HepG2 (cell line): Measurements from ENCODE around the gene PCBP4. TPM values are rescaled to one million over a fixed set of nuclear protein-coding genes. Genes with fewer than 3 reads are reported as not detected.

ENCODE experiments used
- DPF2 ChIP-seq: sonication (generic); formaldehyde crosslinking; IDR thresholded peaks from 2 replicates; pipeline ENCODE4 v1.4.0; 2020; ENCODE audit warnings: mild to moderate bottlenecking, low read depth, missing genetic modification reagents, borderline replicate concordance
- JUNB ChIP-seq: sonication (generic); formaldehyde crosslinking; IDR thresholded peaks from 2 replicates; pipeline ENCODE4 v1.8.0; 2022; ENCODE audit warnings: missing genetic modification reagents, mild to moderate bottlenecking, borderline replicate concordance
- KLF13 ChIP-seq: sonication (generic); formaldehyde crosslinking; IDR thresholded peaks from 2 replicates; pipeline ENCODE4 v1.4.0; 2020; ENCODE audit warnings: mild to moderate bottlenecking, missing genetic modification reagents
- MAFK ChIP-seq, 2 experiments: IDR thresholded peaks in 1 of 2; conservative IDR thresholded peaks in 1 of 2; 2 replicates each; pipeline ENCODE4 v1.6.1; 2011; ENCODE audit warnings: improper control_type of control experiment in 2 of 2, low read length in 2 of 2
- MEF2D ChIP-seq: sonication (generic); formaldehyde crosslinking; IDR thresholded peaks from 2 replicates; pipeline ENCODE4 v1.5.1; 2020; ENCODE audit warnings: mild to moderate bottlenecking, missing genetic modification reagents
- ONECUT2 ChIP-seq: sonication (generic); formaldehyde crosslinking; IDR thresholded peaks from 2 replicates; pipeline ENCODE4 v1.4.0; 2020; ENCODE audit warnings: missing genetic modification reagents
- RFX5 ChIP-seq: IDR thresholded peaks from 2 replicates; pipeline ENCODE4 v1.6.1; 2011; ENCODE audit warnings: low read depth, low read length, improper control_type of control experiment
- SUZ12 ChIP-seq: fragments of 150-350 bp; IDR thresholded peaks from 2 replicates; pipeline ENCODE4 v1.6.1; 2014; ENCODE audit warnings: low read depth, low read length
- TAF1 ChIP-seq: sonication (generic); formaldehyde crosslinking; IDR thresholded peaks from 2 replicates; pipeline ENCODE4 v1.4.0; 2020; ENCODE audit warnings: missing genetic modification reagents
- TSC22D2 ChIP-seq: sonication (generic); formaldehyde crosslinking; IDR thresholded peaks from 2 replicates; pipeline ENCODE4 v1.5.1; 2020; ENCODE audit warnings: missing genetic modification reagents, mild to moderate bottlenecking, borderline replicate concordance
- U2AF2 ChIP-seq: fragments of 200-400 bp; formaldehyde crosslinking; IDR thresholded peaks from 2 replicates; pipeline ENCODE4 v1.6.1; 2017; ENCODE audit warnings: low read depth, mild to moderate bottlenecking, low read length
- XRCC5 ChIP-seq: fragments of 200-400 bp; formaldehyde crosslinking; optimal IDR thresholded peaks from 2 replicates; pipeline ENCODE3; 2017; ENCODE audit warnings: mild to moderate bottlenecking, low read length
- ZFP36 ChIP-seq: fragments of 150-350 bp; IDR thresholded peaks from 2 replicates; pipeline ENCODE4 v1.6.1; 2018; ENCODE audit warnings: borderline replicate concordance, low read length, low read depth; ENCODE audit not compliant: partially characterized antibody
- ZNF30 ChIP-seq: sonication (generic); formaldehyde crosslinking; IDR thresholded peaks from 2 replicates; pipeline ENCODE4 v1.5.0; 2020; ENCODE audit warnings: mild to moderate bottlenecking, missing genetic modification reagents
- ZNF446 ChIP-seq: sonication (generic); formaldehyde crosslinking; IDR thresholded peaks from 2 replicates; pipeline ENCODE4 v1.5.0; 2020; ENCODE audit warnings: mild to moderate bottlenecking, missing genetic modification reagents
- ZNF547 ChIP-seq: sonication (generic); formaldehyde crosslinking; IDR thresholded peaks from 2 replicates; pipeline ENCODE4 v1.5.1; 2020; ENCODE audit warnings: mild to moderate bottlenecking, missing genetic modification reagents
- ZNF883 ChIP-seq: sonication (generic); formaldehyde crosslinking; IDR thresholded peaks from 2 replicates; pipeline ENCODE4 v1.5.1; 2020; ENCODE audit warnings: mild to moderate bottlenecking, missing genetic modification reagents; ENCODE audit errors: not compliant biosample characterization
- polyA plus RNA-seq, 8 experiments: library from polyadenylated mRNA; depleted of rRNA in 3 of 8; stranded (reverse) in 7 of 8; unstranded in 1 of 8; fragments of >200 nt; fragmentation: Illumina TruSeq in 4 of 8; extraction: Trizol in 4 of 8; gene quantifications; 2 replicates each; pipeline versions ENCODE4 v1.2.1 to v1.2.3, GENCODE V29; 2011 to 2016; ENCODE audit warnings: low read depth in 4 of 8, missing spikeins in 1 of 8, mixed read lengths in 1 of 8; ENCODE audit not compliant: insufficient read depth in 1 of 8
- total RNA-seq, 5 experiments: library from RNA; depleted of rRNA; stranded (reverse); fragments of >200 nt; fragmentation: Illumina TruSeq; extraction: Trizol; gene quantifications; 2 replicates each; pipeline ENCODE4 v1.2.3, GENCODE V29; 2016; ENCODE audit warnings: low read depth in 1 of 5
- TF ChIP-seq, protein P1 (sequence below), 2 experiments: sonication (generic) in 1 of 2; formaldehyde crosslinking in 1 of 2; IDR thresholded peaks; 2 replicates each; pipeline versions ENCODE4 v1.4.0 to v1.6.1; 2016 to 2020; ENCODE audit warnings: borderline replicate concordance in 1 of 2, low read depth in 1 of 2, mild to moderate bottlenecking in 1 of 2, missing genetic modification reagents in 1 of 2
- TF ChIP-seq, protein P2 (sequence below): sonication (generic); formaldehyde crosslinking; IDR thresholded peaks from 2 replicates; pipeline ENCODE4 v1.5.0; 2020; ENCODE audit warnings: mild to moderate bottlenecking, missing genetic modification reagents, moderate library complexity
- TF ChIP-seq, protein P3 (sequence below): IDR thresholded peaks from 2 replicates; pipeline ENCODE4 v1.6.1; 2016; ENCODE audit warnings: missing genetic modification reagents, missing compliant biosample characterization

PCBP4 gene
- total and polyA plus RNA-seq, 2 of the 13 experiments (the other 11 are each of a cell fraction or from before 2014, with no cell fraction given) = 36.8 to 51.3 TPM

DNA sequence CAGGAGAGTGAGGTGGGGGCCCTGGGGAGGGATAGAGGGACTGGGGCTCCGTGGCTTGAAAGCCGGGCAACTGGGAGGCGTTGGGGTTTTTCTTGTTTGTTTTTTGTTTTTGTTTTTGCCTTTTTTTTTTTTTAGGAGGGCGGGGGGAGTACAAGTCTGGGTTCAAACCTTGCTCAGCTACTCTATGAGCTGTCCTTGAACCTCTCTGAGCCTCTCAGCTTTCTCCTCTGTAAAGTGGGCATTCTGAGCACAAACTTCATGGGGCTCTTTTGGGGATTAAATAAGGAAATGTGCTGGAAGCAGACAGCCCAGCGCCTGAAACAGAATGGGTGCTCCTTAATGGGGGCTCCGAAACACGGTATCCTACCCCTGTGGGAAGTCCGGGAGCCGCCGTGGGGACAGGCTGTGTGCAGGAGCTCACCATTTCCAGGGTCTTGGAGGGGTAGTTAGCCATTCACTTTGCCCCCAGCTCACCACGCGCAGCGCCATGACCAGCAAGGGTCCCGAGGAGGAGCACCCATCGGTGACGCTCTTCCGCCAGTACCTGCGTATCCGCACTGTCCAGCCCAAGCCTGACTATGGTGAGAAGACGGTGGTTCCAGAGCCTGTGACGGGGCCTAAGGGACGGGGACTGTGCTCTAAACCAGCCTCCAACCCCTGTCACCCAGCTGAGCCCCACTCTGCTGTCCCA is 16.5 kb upstream of the PCBP4 start (continued):
- TF ChIP-seq MAFK (conservative IDR thresholded peaks at IDR 0.05 in 1 of 2, IDR thresholded peaks at IDR 0.05 in 1 of 2; ENCODE audit: low read length in 2 of 2) (no peak), ONECUT2 (CRISPR knock-in tag) (no peak), JUNB (CRISPR knock-in tag) (no peak), DPF2 (CRISPR knock-in tag) (no peak), SUZ12 (no peak), ZNF547 (CRISPR knock-in tag) (no peak), ZFP36 (no peak), RFX5 (no peak), ZNF883 (CRISPR knock-in tag) (no peak), MEF2D (CRISPR knock-in tag) (no peak), TAF1 (CRISPR knock-in tag) (no peak), KLF13 (CRISPR knock-in tag) (no peak), ZNF446 (CRISPR knock-in tag) (no peak), ZNF30 (no peak), TSC22D2 (CRISPR knock-in tag) (no peak), XRCC5 (no peak), U2AF2 (no peak)
- TF ChIP-seq, protein P1, sequence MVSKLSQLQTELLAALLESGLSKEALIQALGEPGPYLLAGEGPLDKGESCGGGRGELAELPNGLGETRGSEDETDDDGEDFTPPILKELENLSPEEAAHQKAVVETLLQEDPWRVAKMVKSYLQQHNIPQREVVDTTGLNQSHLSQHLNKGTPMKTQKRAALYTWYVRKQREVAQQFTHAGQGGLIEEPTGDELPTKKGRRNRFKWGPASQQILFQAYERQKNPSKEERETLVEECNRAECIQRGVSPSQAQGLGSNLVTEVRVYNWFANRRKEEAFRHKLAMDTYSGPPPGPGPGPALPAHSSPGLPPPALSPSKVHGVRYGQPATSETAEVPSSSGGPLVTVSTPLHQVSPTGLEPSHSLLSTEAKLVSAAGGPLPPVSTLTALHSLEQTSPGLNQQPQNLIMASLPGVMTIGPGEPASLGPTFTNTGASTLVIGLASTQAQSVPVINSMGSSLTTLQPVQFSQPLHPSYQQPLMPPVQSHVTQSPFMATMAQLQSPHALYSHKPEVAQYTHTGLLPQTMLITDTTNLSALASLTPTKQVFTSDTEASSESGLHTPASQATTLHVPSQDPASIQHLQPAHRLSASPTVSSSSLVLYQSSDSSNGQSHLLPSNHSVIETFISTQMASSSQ (IDR thresholded peaks at IDR 0.05; ENCODE audit: low read depth) = no peak
- TF ChIP-seq, protein P1 (CRISPR knock-in tag; IDR thresholded peaks at IDR 0.05; ENCODE audit: borderline replicate concordance) = no peak
- TF ChIP-seq, protein P2, sequence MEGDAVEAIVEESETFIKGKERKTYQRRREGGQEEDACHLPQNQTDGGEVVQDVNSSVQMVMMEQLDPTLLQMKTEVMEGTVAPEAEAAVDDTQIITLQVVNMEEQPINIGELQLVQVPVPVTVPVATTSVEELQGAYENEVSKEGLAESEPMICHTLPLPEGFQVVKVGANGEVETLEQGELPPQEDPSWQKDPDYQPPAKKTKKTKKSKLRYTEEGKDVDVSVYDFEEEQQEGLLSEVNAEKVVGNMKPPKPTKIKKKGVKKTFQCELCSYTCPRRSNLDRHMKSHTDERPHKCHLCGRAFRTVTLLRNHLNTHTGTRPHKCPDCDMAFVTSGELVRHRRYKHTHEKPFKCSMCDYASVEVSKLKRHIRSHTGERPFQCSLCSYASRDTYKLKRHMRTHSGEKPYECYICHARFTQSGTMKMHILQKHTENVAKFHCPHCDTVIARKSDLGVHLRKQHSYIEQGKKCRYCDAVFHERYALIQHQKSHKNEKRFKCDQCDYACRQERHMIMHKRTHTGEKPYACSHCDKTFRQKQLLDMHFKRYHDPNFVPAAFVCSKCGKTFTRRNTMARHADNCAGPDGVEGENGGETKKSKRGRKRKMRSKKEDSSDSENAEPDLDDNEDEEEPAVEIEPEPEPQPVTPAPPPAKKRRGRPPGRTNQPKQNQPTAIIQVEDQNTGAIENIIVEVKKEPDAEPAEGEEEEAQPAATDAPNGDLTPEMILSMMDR (CRISPR knock-in tag) = no peak
- TF ChIP-seq, protein P3, sequence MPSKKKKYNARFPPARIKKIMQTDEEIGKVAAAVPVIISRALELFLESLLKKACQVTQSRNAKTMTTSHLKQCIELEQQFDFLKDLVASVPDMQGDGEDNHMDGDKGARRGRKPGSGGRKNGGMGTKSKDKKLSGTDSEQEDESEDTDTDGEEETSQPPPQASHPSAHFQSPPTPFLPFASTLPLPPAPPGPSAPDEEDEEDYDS = no peak
